Amniotic stem cell (primary cell): ENCODE measurements around the gene TENM4.

Experiments
- DNase-seq: peaks from one replicate; lab custom pipeline; 2025; lab: John Stamatoyannopoulos, UW

The TENM4 gene

GRCh38 chr11:79294845-79295731 lies 145.7 kb downstream of the TENM4 start:
- DNase-seq: no peak

- no peak for DNase-seq
Measured at GRCh38 chr11:79291948-79292347, 148.9 kb downstream of the TENM4 start.

- no peak for DNase-seq
Measured at GRCh38 chr11:79290761-79291160, 150.1 kb downstream of the TENM4 start.

DNA sequence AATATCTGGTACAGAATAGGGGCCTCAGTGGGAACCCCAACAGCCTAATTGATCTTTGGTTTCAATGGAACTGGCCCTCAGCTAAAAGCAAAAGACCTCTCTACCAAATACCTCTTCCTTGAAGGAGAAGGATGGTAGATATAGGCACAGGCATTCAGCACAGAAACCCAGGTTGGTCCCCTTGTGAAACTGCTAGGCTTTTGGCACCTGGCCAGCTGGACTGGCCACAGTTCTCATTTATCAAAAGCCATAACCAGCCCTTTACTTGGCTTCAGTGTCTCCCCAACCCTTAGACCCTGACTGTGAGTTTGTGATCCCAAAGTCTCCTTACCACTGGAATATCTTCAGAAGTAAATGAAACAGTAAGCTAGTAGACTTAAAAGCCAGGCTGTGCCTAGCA lies 152.9 kb downstream of the TENM4 start:
- no peak for DNase-seq

GRCh38 chr11:79285756-79286155 lies 155.1 kb downstream of the TENM4 start:
- no peak for DNase-seq

GRCh38 chr11:79276736-79277325 lies 164.0 kb downstream of the TENM4 start:
- DNase-seq: no peak

DNA sequence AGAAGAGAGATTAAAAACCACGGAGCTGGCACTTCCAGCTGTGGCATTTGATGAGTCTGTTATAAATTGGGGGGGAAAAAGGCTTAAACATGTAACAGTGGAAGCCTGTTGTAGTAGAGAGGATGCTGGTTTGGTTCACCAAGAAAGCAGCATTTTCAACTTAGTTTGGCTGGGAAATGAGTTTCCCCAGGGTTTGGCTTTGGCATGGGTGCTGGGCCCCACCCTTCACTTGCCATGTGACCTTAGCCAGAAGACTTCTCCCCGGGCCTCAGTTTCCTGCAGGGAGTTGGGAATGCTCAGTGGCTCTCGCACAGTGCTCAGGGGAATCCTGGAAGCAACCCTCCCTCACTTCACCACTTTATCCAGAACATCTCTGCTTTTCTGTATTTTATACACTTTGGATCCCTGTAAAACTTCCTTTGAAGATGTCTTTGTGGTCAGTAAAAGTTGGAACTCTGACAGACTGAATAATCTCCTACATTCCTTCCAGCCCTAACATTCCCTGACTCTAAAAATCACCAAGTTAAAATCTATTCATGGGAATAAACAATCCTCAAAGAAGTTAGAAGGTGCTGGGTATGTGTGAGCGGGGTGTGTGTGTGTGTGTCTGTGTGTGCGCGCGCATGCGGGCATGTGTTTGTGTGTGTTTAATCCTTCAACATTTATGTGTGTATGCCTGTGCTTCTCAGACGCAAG lies 166.0 kb downstream of the TENM4 start:
- no peak for DNase-seq

DNA sequence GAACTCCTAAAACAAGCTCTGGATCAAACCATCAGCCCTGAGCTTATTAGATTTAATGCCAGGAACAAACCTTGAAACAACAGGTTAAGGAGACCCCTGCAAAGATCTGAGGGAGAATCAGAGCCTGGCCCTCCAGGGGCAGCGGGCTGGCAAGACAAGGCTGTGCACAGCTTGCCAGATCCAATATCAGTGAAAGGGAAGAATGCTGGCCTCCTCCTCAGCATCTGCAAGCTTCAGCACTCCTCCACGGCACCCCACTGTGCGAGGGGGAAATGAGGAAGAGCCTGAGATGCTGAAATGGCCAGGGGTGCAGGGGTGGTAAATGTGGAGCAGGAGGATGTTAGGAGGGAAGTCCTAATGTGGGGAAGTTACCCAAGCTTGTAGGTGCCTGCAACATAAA lies 167.0 kb downstream of the TENM4 start:
- no peak for DNase-seq

GRCh38 chr11:79269611-79270307 lies 171.1 kb downstream of the TENM4 start:
- no peak for DNase-seq

DNA sequence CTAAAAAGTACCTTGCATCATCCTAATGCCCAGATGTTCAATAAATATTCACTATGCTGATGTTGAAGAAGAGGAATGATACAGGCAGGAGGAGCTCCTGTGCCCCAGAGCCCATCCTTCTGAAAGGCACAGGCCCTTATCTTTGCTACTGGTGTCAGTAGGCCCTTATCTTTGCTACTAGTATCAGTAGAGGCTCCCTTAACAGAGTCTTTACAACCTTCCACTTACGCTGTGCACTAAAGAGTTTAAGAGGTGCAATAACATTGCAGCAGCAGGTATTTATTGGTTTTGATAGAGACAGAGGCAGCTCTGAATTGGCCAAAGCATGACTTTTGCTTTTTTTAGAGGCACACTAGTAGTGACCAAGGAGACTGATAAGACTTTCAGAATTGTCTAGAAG lies 174.4 kb downstream of the TENM4 start:
- DNase-seq: no peak

GRCh38 chr11:79265756-79266322 lies 175.0 kb downstream of the TENM4 start:
- no peak for DNase-seq

DNA sequence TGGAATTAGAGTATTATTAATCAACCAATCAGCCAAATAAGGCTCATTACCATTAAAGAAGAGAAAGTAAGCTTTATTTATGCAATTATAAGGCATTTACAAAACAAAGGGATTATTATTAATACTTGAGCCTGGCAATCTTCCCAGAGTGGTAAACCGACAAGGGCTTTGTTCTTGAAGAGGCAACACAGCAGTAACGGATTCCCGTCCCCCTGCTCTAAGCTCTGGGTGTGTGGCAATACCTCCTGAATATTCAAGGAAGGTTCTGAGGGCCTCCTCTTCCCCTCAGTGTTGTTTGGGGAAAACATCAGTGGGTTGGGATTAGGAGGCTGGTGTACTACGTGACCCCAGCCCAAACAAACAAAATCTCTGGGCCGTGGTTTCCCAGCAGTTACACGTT lies 176.5 kb downstream of the TENM4 start:
- DNase-seq: no peak

- no peak for DNase-seq
Measured at GRCh38 chr11:79263001-79263400, 177.8 kb downstream of the TENM4 start.

GRCh38 chr11:79262221-79262620 lies 178.6 kb downstream of the TENM4 start:
- no peak for DNase-seq

GRCh38 chr11:79261684-79262083 lies 179.1 kb downstream of the TENM4 start:
- no peak for DNase-seq

GRCh38 chr11:79259800-79260199 lies 181.0 kb downstream of the TENM4 start:
- DNase-seq: no peak

DNA sequence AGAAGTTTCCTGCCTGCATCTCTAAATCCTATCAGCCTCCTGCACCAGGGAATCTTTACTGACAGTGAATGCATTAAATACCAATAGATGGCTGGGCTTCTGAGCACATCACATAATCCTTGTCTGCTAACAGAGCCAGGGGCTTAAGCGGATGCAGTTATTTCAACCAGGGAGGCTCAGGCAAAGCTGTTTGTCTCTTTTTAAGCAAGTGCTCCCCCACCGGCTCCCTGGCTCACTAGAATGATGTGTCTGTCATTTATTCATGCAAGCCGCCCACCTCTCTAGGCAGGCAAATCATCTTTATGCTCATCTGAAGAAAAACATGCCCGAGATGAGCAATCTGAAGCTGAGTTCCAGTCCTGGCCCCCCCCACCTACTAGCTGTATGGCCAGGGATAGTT lies 182.3 kb downstream of the TENM4 start:
- no peak for DNase-seq

DNA sequence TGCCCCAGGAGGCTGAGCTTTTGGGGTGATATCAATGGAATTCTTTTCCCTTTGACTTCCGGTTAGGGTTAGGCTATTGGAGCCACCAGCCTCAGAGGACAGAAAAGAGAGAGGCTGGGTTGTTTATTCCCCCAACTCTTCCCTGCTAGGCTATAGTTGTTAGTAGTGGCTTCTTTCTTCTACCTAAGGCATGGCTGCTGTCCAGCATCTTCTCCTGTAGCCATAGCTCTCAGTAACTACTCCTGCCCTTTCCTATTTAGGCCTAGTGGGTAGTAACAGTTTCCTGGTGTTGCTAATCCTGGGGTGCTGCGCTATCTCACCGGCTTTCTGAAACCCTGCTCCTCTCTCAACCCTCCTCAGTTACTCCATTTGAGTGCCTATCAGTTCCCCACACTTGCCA lies 184.9 kb downstream of the TENM4 start:
- no peak for DNase-seq

- no peak for DNase-seq
Measured at GRCh38 chr11:79253280-79253679, 187.6 kb downstream of the TENM4 start.

- DNase-seq: no peak
Measured at GRCh38 chr11:79249295-79249993, 191.4 kb downstream of the TENM4 start.

- DNase-seq: no peak
Measured at GRCh38 chr11:79244798-79245197, 196.0 kb downstream of the TENM4 start.
